ENCODE measurements around the gene CAAP1. TPM values are rescaled to one million over a fixed set of nuclear protein-coding genes. Genes with fewer than 3 reads are reported as not detected.
"Not testable (repeated sequence)": the region's sequence is repeated elsewhere in the genome, so short reads cannot be mapped to it uniquely, and the experiment has no call there.

Gene CAAP1
- total RNA-seq, 2 donors from 2014 or later, result 19.0 to 20.4 TPM

- H3K4me3 ChIP-seq, result no peak overlapping the region
- no peaks in the 10 kb centered on the region for H3K9me3 ChIP-seq
- no peaks in the 10 kb centered on the region for H3K27me3 ChIP-seq (replicated peaks; ENCODE audit: insufficient read depth)
- no peaks in the 10 kb centered on the region for H3K36me3 ChIP-seq
- no peaks in the 10 kb centered on the region for H3K4me1 ChIP-seq (ENCODE audit: control insufficient read depth in 1 of 2, low read depth in 2 of 2)
- no peak for DNase-seq (ENCODE audit: low spot score)
- no peak for TF ChIP-seq CTCF (IDR thresholded peaks at IDR 0.05)
- ATAC-seq (ENCODE audit: insufficient number of reproducible peaks, low FRiP score, low read depth), result no peak
- H3K27ac ChIP-seq, result no peak overlapping the region
Observed at GRCh38 chr9:26833792-26834191, 58.8 kb downstream of the CAAP1 start.

- H3K36me3 ChIP-seq, result not testable (repeated sequence)
Observed at GRCh38 chr9:26828391-26828955, 64.1 kb downstream of the CAAP1 start.

GRCh38 chr9:26814799-26815198, 77.8 kb downstream of the CAAP1 start:
- Histone ChIP-seq H3K27me3 (replicated peaks; ENCODE audit: insufficient read depth) (no peaks in the 10 kb centered on the region), H3K4me1 (ENCODE audit: control insufficient read depth in 1 of 2, low read depth in 2 of 2) (no peaks in the 10 kb centered on the region), H3K4me3 (no peak overlapping the region), H3K9me3 (no peaks in the 10 kb centered on the region), H3K36me3 (no peaks in the 10 kb centered on the region), H3K27ac (no peak overlapping the region)
- no peak for ATAC-seq (ENCODE audit: insufficient number of reproducible peaks, low FRiP score, low read depth)
- TF ChIP-seq CTCF (IDR thresholded peaks at IDR 0.05), result no peak
- no peak for DNase-seq (ENCODE audit: low spot score)

More at GRCh38 chr9:26828391-26828955, 64.1 kb downstream of the CAAP1 start:
- not testable (repeated sequence) for ATAC-seq (ENCODE audit: insufficient number of reproducible peaks, low FRiP score, low read depth); H3K4me3 ChIP-seq; DNase-seq (ENCODE audit: low spot score); H3K4me1 ChIP-seq (ENCODE audit: control insufficient read depth in 1 of 2, low read depth in 2 of 2); H3K27ac ChIP-seq; H3K27me3 ChIP-seq (replicated peaks; ENCODE audit: insufficient read depth); H3K9me3 ChIP-seq

GRCh38 chr9:26813247-26813646, 79.4 kb downstream of the CAAP1 start:
- no peaks in the 10 kb centered on the region for H3K9me3 ChIP-seq
- no peak for ATAC-seq (ENCODE audit: insufficient number of reproducible peaks, low FRiP score, low read depth)
- H3K36me3 ChIP-seq, result no peaks in the 10 kb centered on the region
- H3K4me1 ChIP-seq (ENCODE audit: control insufficient read depth in 1 of 2, low read depth in 2 of 2), result no peaks in the 10 kb centered on the region
- TF ChIP-seq CTCF (IDR thresholded peaks at IDR 0.05), result no peak
- no peaks in the 10 kb centered on the region for H3K27me3 ChIP-seq (replicated peaks; ENCODE audit: insufficient read depth)
- no peak overlapping the region for H3K4me3 ChIP-seq
- DNase-seq (ENCODE audit: low spot score), result no peak
- no peak overlapping the region for H3K27ac ChIP-seq

GRCh38 chr9:26812217-26812616, 80.4 kb downstream of the CAAP1 start:
- no peak for DNase-seq (ENCODE audit: low spot score)
- no peak overlapping the region for H3K4me3 ChIP-seq
- ATAC-seq (ENCODE audit: insufficient number of reproducible peaks, low FRiP score, low read depth), result no peak
- H3K4me1 ChIP-seq (ENCODE audit: control insufficient read depth in 1 of 2, low read depth in 2 of 2), result no peaks in the 10 kb centered on the region
- H3K9me3 ChIP-seq, result no peaks in the 10 kb centered on the region
- no peak for TF ChIP-seq CTCF (IDR thresholded peaks at IDR 0.05)
- H3K27ac ChIP-seq, result no peak overlapping the region
- no peaks in the 10 kb centered on the region for H3K27me3 ChIP-seq (replicated peaks; ENCODE audit: insufficient read depth)
- no peaks in the 10 kb centered on the region for H3K36me3 ChIP-seq

- Histone ChIP-seq H3K9me3 (no peaks in the 10 kb centered on the region), H3K27me3 (replicated peaks; ENCODE audit: insufficient read depth) (no peaks in the 10 kb centered on the region), H3K36me3 (no peaks in the 10 kb centered on the region), H3K4me3 (no peak overlapping the region), H3K4me1 (ENCODE audit: control insufficient read depth in 1 of 2, low read depth in 2 of 2) (no peaks in the 10 kb centered on the region), H3K27ac (no peak overlapping the region)
- ATAC-seq (ENCODE audit: insufficient number of reproducible peaks, low FRiP score, low read depth), result no peak
- TF ChIP-seq CTCF (IDR thresholded peaks at IDR 0.05), result no peak
- DNase-seq (ENCODE audit: low spot score), result no peak
Observed at GRCh38 chr9:26811106-26811505, 81.5 kb downstream of the CAAP1 start.
